CD14-positive monocyte (primary cell): ENCODE results near the gene DPY19L3. TPM values are rescaled to one million over a fixed set of nuclear protein-coding genes. Genes with fewer than 3 reads are reported as not detected.

Experiments
- DNase-seq, 3 donors: peaks; one replicate each; pipeline ENCODE4 v3.0.0-alpha.2; 2011 to 2022
- H2AFZ ChIP-seq: 2 replicates; pipeline ENCODE4 v1.6.0; 2012; ENCODE audit warnings: mild to moderate bottlenecking, low read depth, low read length, inconsistent platforms; ENCODE audit not compliant: insufficient read depth, poor library complexity, severe bottlenecking
- H3K27ac ChIP-seq, 2 donors: 1 replicate in 1 of 2; 2 replicates in 1 of 2; pipeline ENCODE4 v1.5.1; 2012 to 2013; ENCODE audit warnings: low read length in 2 of 2, control low read depth in 1 of 2, inconsistent platforms in 1 of 2, low read depth in 1 of 2, mild to moderate bottlenecking in 1 of 2
- H3K27me3 ChIP-seq, 2 donors: one replicate each; pipeline versions ENCODE4 v1.6.0 to v1.6.1; 2011 to 2013; ENCODE audit warnings: low read length in 2 of 2; ENCODE audit not compliant: control insufficient read depth in 2 of 2, insufficient read depth in 2 of 2
- H3K36me3 ChIP-seq, 2 donors: replicated peaks in 1 of 2; 1 replicate in 1 of 2; 2 replicates in 1 of 2; pipeline versions ENCODE4 v1.5.1 to v1.6.1; 2012 to 2013; ENCODE audit warnings: low read length in 2 of 2, control low read depth in 1 of 2, inconsistent platforms in 1 of 2, mild to moderate bottlenecking in 1 of 2; ENCODE audit not compliant: insufficient read depth in 2 of 2, control insufficient read depth in 1 of 2
- H3K4me1 ChIP-seq, 2 donors: 1 replicate in 1 of 2; 2 replicates in 1 of 2; pipeline versions ENCODE4 v1.5.1 to v1.6.1; 2012 to 2013; ENCODE audit warnings: low read length in 2 of 2, control low read depth in 1 of 2, inconsistent platforms in 1 of 2, mild to moderate bottlenecking in 1 of 2, moderate library complexity in 1 of 2; ENCODE audit not compliant: insufficient read depth in 2 of 2, control insufficient read depth in 1 of 2
- H3K4me2 ChIP-seq: replicated peaks from 2 replicates; pipeline ENCODE3; 2012; ENCODE audit warnings: low read length, moderate library complexity, mild to moderate bottlenecking; ENCODE audit not compliant: poor library complexity, severe bottlenecking; ENCODE audit errors: extremely low read depth
- H3K4me3 ChIP-seq, 3 experiments: fragments of 200-600 bp in 1 of 3; sonication (generic) in 1 of 3; replicated peaks in 1 of 3; 1 replicate in 2 of 3; 2 replicates in 1 of 3; pipeline ENCODE4 v1.5.1; 2011 to 2013; ENCODE audit warnings: low read length in 3 of 3, mild to moderate bottlenecking in 3 of 3, control low read depth in 2 of 3, low read depth in 2 of 3, inconsistent platforms in 1 of 3, moderate library complexity in 1 of 3
- H3K79me2 ChIP-seq: 2 replicates; pipeline ENCODE4 v1.6.0; 2012; ENCODE audit warnings: mild to moderate bottlenecking, control low read depth, inconsistent platforms, low read length, moderate library complexity; ENCODE audit not compliant: insufficient read depth
- H3K9ac ChIP-seq: 2 replicates; pipeline ENCODE4 v1.6.0; 2017; ENCODE audit warnings: low read length, mild to moderate bottlenecking; ENCODE audit not compliant: insufficient read depth, poor library complexity, severe bottlenecking
- H3K9me3 ChIP-seq, 2 donors: replicated peaks in 1 of 2; 1 replicate in 1 of 2; 2 replicates in 1 of 2; pipeline versions ENCODE4 v1.5.1 to v1.6.1; 2012 to 2013; ENCODE audit warnings: low read length in 2 of 2, control low read depth in 1 of 2; ENCODE audit not compliant: control insufficient read depth in 1 of 2, insufficient read depth in 1 of 2
- H4K20me1 ChIP-seq: 2 replicates; pipeline ENCODE4 v1.6.0; 2012; ENCODE audit warnings: mild to moderate bottlenecking, low read length, control low read depth, moderate library complexity; ENCODE audit not compliant: insufficient read depth
- H3K27ac Mint-ChIP-seq, 7 donors: one replicate each; pipeline ENCODE4 v1.8.0; 2020; ENCODE audit warnings: mild to moderate bottlenecking in 7 of 7, mixed read lengths in 7 of 7, moderate library complexity in 6 of 7, inconsistent platforms in 2 of 7
- H3K27me3 Mint-ChIP-seq, 3 donors: one replicate each; pipeline ENCODE4 v1.8.0; 2021 to 2022; ENCODE audit warnings: low read depth in 3 of 3, mild to moderate bottlenecking in 3 of 3, mixed read lengths in 3 of 3, moderate library complexity in 3 of 3, inconsistent platforms in 1 of 3
- H3K36me3 Mint-ChIP-seq, 2 donors: one replicate each; pipeline ENCODE4 v1.8.0; 2020; ENCODE audit warnings: mixed read lengths in 2 of 2, inconsistent platforms in 1 of 2, mild to moderate bottlenecking in 1 of 2
- H3K4me1 Mint-ChIP-seq: one replicate; pipeline ENCODE4 v1.8.0; 2020; ENCODE audit warnings: mild to moderate bottlenecking, mixed read lengths
- H3K4me3 Mint-ChIP-seq, 2 donors: one replicate each; pipeline ENCODE4 v1.8.0; 2020; ENCODE audit warnings: mild to moderate bottlenecking in 2 of 2, mixed read lengths in 2 of 2, moderate library complexity in 1 of 2
- H3K9me3 Mint-ChIP-seq, 7 donors: one replicate each; pipeline ENCODE4 v1.8.0; 2020 to 2022; ENCODE audit warnings: mixed read lengths in 7 of 7, mild to moderate bottlenecking in 6 of 7, moderate library complexity in 6 of 7, inconsistent platforms in 2 of 7
- WGBS: methylation state at CpG from one replicate; pipeline ENCODE4 v1.1.5; 2013; ENCODE audit warnings: missing lambda C conversion rate; ENCODE audit not compliant: insufficient coverage; 5-methylcytosine and 5-hydroxymethylcytosine counted together
- intact Hi-C, 2 donors: fragments of 100-400 bp; cut with micrococcal nuclease; formaldehyde crosslinking; loops; one replicate each; pipeline versions ENCODE4 v1.15.0 to v1.15.1; 2023
- polyA plus RNA-seq, 3 donors: library from polyadenylated mRNA; depleted of rRNA in 1 of 3; unstranded in 2 of 3; stranded (reverse) in 1 of 3; fragments of 300-500 nt in 2 of 3; fragments of >200 nt in 1 of 3; fragmentation: Illumina TruSeq in 2 of 3; gene quantifications; 1 replicate in 2 of 3; 2 replicates in 1 of 3; pipeline ENCODE4 v1.2.3, GENCODE V29; 2012 to 2021
- TF ChIP-seq, protein P1 (sequence below): fragments of 200-600 bp; IDR thresholded peaks from one replicate; pipeline ENCODE4 v1.8.0; 2022; ENCODE audit warnings: antibody characterized with exemption, mild to moderate bottlenecking

DPY19L3 gene
- polyA plus RNA-seq, 3 donors: 6.5 to 13.8 (median 7.7) TPM

DNA sequence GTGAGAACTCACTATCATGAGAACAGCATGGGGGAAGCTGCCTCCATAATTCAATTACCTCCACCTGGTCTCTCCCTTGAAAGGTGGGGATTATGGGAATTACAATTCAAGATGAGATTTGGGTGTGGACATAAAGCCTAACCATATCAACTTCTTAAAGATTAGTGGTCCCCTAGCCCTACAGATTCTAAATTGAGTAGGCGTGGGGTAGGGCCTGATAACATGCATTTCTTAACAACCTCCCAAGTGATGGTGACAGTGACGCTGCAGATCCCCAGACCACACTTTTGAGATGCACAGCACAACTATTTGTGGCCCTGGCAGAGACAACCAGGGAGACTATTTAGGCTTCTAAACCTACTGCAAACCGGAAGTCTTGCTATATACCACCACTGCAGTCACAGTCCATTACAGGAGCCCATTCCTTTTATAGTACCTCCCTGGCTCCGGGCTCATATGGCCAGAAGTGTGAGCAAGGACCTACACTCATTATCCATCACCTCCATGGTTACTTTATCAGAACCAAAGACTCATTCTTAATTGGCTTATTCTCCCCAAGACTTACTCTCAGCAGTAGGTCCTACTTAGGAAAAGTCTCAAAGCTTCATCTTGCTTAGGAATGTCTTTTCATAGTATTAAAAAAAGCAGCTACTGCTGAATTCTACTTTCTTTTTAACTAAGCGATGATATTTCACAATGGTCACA lies 2.1 kb upstream of the DPY19L3 start:
- peaks cover 0 to 9% (median 0%) of the 10 kb centered on the region in 7 donors for H3K9me3 Mint-ChIP-seq
- no peak overlapping the region for H3K4me3 ChIP-seq
- peak overlapping the region in 1 of 2 donors; percentile 62 for H3K4me3 Mint-ChIP-seq
- peak overlapping the region; percentile 82 for H3K4me2 ChIP-seq
- H4K20me1 ChIP-seq: no peaks in the 10 kb centered on the region
- H3K4me1 Mint-ChIP-seq: peaks cover 30% of the 10 kb centered on the region
- H3K36me3 ChIP-seq: no peaks in the 10 kb centered on the region
- H3K9me3 ChIP-seq: no peaks in the 10 kb centered on the region
- DNase-seq: no peak
- H2AFZ ChIP-seq: no peak overlapping the region
- TF ChIP-seq, protein P1, sequence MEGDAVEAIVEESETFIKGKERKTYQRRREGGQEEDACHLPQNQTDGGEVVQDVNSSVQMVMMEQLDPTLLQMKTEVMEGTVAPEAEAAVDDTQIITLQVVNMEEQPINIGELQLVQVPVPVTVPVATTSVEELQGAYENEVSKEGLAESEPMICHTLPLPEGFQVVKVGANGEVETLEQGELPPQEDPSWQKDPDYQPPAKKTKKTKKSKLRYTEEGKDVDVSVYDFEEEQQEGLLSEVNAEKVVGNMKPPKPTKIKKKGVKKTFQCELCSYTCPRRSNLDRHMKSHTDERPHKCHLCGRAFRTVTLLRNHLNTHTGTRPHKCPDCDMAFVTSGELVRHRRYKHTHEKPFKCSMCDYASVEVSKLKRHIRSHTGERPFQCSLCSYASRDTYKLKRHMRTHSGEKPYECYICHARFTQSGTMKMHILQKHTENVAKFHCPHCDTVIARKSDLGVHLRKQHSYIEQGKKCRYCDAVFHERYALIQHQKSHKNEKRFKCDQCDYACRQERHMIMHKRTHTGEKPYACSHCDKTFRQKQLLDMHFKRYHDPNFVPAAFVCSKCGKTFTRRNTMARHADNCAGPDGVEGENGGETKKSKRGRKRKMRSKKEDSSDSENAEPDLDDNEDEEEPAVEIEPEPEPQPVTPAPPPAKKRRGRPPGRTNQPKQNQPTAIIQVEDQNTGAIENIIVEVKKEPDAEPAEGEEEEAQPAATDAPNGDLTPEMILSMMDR: no peak
- H3K9ac ChIP-seq: no peak overlapping the region
- peak overlapping the region in 1 of 7 donors; percentile 19 for H3K27ac Mint-ChIP-seq
- peaks cover 5% of the 10 kb centered on the region for H3K79me2 ChIP-seq
- H3K27me3 Mint-ChIP-seq: peaks cover 33 to 38% (median 35%) of the 10 kb centered on the region in 3 donors
- H3K27ac ChIP-seq: no peak overlapping the region
- WGBS: 94% methylated on average over 3 of the region's 5 CpGs
- intact Hi-C loops: loop anchor here (10.0 kb wide), 2 partner anchors 181 to 271 kb away; partner anchors contain the start of genes ANKRD27 (in 2 of the 2), RGS9BP (in 2 of the 2) and PDCD5 (in 1 of the 2)
- H3K27me3 ChIP-seq: peaks cover 8 to 18% of the 10 kb centered on the region in 2 donors
- H3K4me1 ChIP-seq: peaks cover 26 to 33% of the 10 kb centered on the region in 2 donors
- peaks cover 2 to 9% of the 10 kb centered on the region in 2 donors for H3K36me3 Mint-ChIP-seq

DNA sequence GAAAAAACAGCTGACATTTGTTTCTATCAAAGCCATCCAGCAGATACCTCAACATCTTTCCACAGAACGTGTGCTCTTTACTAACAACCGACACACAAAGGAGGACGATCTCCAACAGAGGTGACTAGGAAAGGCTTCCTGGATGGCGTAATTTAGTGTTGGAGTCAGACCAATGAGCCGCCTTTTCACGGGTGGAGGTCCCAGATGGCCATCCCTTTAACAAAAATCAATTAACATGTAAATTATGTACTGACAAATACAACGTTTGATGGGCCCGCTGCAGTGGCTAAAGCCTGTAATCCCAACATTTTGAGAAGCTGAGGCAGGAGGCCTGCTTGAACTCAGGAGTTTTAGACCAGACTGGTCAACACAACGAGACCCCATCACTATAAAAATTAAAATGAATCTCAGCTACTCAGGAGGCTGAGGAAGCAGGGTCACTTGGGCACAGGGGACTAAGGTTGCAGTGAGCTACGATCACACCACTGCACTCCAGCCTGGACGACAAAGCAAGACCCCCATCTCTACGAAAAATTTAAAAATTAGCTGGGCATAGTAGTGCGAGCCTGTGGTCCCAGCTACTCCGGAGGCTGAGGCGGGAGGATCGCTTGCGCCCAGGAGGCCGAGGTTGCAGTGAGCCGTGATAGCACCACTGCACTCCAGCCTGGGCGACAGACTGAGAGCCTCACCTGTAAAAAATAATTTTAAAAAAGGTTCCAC lies 1.2 kb upstream of the DPY19L3 start:
- 89% methylated on average over 10 of the region's 20 CpGs for WGBS
- H3K4me1 Mint-ChIP-seq: peaks cover 30% of the 10 kb centered on the region
- Histone ChIP-seq H3K4me2 (peak overlapping the region; percentile 82), H4K20me1 (no peaks in the 10 kb centered on the region), H3K4me3 (peak overlapping the region; percentile 59 to 77 (median 70)), H3K79me2 (peaks cover 5% of the 10 kb centered on the region), H3K36me3 (peaks cover 2 to 7% of the 10 kb centered on the region in 2 donors), H2AFZ (peak overlapping the region; percentile 84), H3K4me1 (peaks cover 26 to 33% of the 10 kb centered on the region in 2 donors), H3K9me3 (no peaks in the 10 kb centered on the region), H3K27me3 (peaks cover 8 to 18% of the 10 kb centered on the region in 2 donors), H3K27ac (peak overlapping the region; percentile 85 to 90), H3K9ac (peak overlapping the region; percentile 86)
- TF ChIP-seq, protein P1: no peak
- peak overlapping the region in 6 of 7 donors; percentile 61 to 92 (median 86) for H3K27ac Mint-ChIP-seq
- H3K36me3 Mint-ChIP-seq: peaks cover 11 to 18% of the 10 kb centered on the region in 2 donors
- peaks cover 30 to 38% (median 35%) of the 10 kb centered on the region in 3 donors for H3K27me3 Mint-ChIP-seq
- DNase-seq: peak in 2 of 3 donors; percentile 6 to 8
- peaks cover 0 to 6% (median 0%) of the 10 kb centered on the region in 7 donors for H3K9me3 Mint-ChIP-seq
- intact Hi-C loops: loop anchor here (10.0 kb wide), 2 partner anchors 180 to 270 kb away; partner anchors contain the start of genes ANKRD27 (in 2 of the 2), RGS9BP (in 2 of the 2) and PDCD5 (in 1 of the 2)
- H3K4me3 Mint-ChIP-seq: peak overlapping the region; percentile 80 to 88
